GM23338 (cell line): ENCODE measurements around the gene APC2. TPM values are rescaled to one million over a fixed set of nuclear protein-coding genes. Genes with fewer than 3 reads are reported as not detected.
A peak's percentile ranks its signal among the peaks of the same experiment; 100 is the strongest.

Source experiments
- ATAC-seq: fragments of 200-7000 bp; cut with Tn5 transposase; 3 replicates; pipeline ENCODE4 v1.9.1; 2020
- DNase-seq: peaks from one replicate; pipeline ENCODE4 v3.0.0-alpha.2; 2015; ENCODE audit warnings: low spot score
- H2AFZ ChIP-seq: fragments of 200-600 bp; sonication (generic); 2 replicates; pipeline ENCODE4 v1.8.0; 2016; ENCODE audit warnings: antibody characterized with exemption, mild to moderate bottlenecking, moderate library complexity
- H3F3A ChIP-seq: fragments of 200-600 bp; sonication (generic); replicated peaks from 2 replicates; pipeline ENCODE4 v1.8.0; 2017; ENCODE audit warnings: antibody characterized with exemption, mixed run types, low read depth
- H3K27ac ChIP-seq: fragments of 200-600 bp; sonication (generic); 2 replicates; pipeline ENCODE4 v1.6.1; 2016; ENCODE audit warnings: low read depth
- H3K27me3 ChIP-seq: fragments of 200-600 bp; sonication (generic); 2 replicates; pipeline ENCODE4 v1.8.0; 2016; ENCODE audit warnings: mild to moderate bottlenecking, mixed run types, moderate library complexity; ENCODE audit not compliant: insufficient read depth
- H3K36me3 ChIP-seq: fragments of 200-600 bp; sonication (generic); 2 replicates; pipeline ENCODE4 v1.8.0; 2016; ENCODE audit warnings: mild to moderate bottlenecking; ENCODE audit not compliant: insufficient read depth
- H3K4me1 ChIP-seq: fragments of 200-600 bp; sonication (generic); 2 replicates; pipeline ENCODE4 v1.8.0; 2016; ENCODE audit warnings: mild to moderate bottlenecking, moderate library complexity; ENCODE audit not compliant: insufficient read depth
- H3K4me2 ChIP-seq: fragments of 200-600 bp; sonication (generic); 2 replicates; pipeline ENCODE4 v1.7.1; 2017; ENCODE audit warnings: mixed run types
- H3K4me3 ChIP-seq: fragments of 200-600 bp; sonication (generic); 2 replicates; pipeline ENCODE4 v1.6.1; 2016; ENCODE audit warnings: mixed run types
- H3K79me2 ChIP-seq: fragments of 200-600 bp; sonication (generic); replicated peaks from 2 replicates; pipeline ENCODE4 v1.8.0; 2017; ENCODE audit warnings: mild to moderate bottlenecking; ENCODE audit not compliant: insufficient read depth
- H3K9me2 ChIP-seq: fragments of 200-600 bp; sonication (generic); 2 replicates; pipeline ENCODE4 v1.8.0; 2017; ENCODE audit not compliant: insufficient read depth
- H4K20me1 ChIP-seq: fragments of 200-600 bp; sonication (generic); replicated peaks from 2 replicates; pipeline ENCODE4 v1.8.0; 2017; ENCODE audit warnings: mild to moderate bottlenecking; ENCODE audit not compliant: insufficient read depth
- H3K27ac Mint-ChIP-seq: 2 replicates; pipeline ENCODE4 v1.8.0; 2020; ENCODE audit warnings: inconsistent platforms, mild to moderate bottlenecking, moderate library complexity, mixed read lengths
- H3K27me3 Mint-ChIP-seq: 3 replicates; pipeline ENCODE4 v1.8.0; 2022; ENCODE audit warnings: low read depth, mild to moderate bottlenecking, moderate library complexity, mixed read lengths, inconsistent platforms; ENCODE audit not compliant: insufficient read depth, poor library complexity
- H3K36me3 Mint-ChIP-seq: 3 replicates; pipeline ENCODE4 v1.8.0; 2021; ENCODE audit warnings: low read depth, mild to moderate bottlenecking, inconsistent platforms, moderate library complexity, mixed read lengths
- H3K4me1 Mint-ChIP-seq: 3 replicates; pipeline ENCODE4 v1.8.0; 2020; ENCODE audit warnings: mild to moderate bottlenecking, inconsistent platforms, mixed read lengths
- H3K4me3 Mint-ChIP-seq: 3 replicates; pipeline ENCODE4 v1.8.0; 2021; ENCODE audit warnings: moderate library complexity, mild to moderate bottlenecking, inconsistent platforms, mixed read lengths
- H3K9me3 Mint-ChIP-seq: 3 replicates; pipeline ENCODE4 v1.8.0; 2020; ENCODE audit warnings: moderate library complexity, mild to moderate bottlenecking, inconsistent platforms, mixed read lengths
- CTCF ChIP-seq, 2 experiments: fragments of 200-600 bp in 1 of 2; sonication (generic) in 1 of 2; conservative IDR thresholded peaks; 2 replicates each; pipeline versions ENCODE4 v1.5.1 to v1.6.1; 2016 to 2017; ENCODE audit warnings: antibody characterized with exemption in 2 of 2, low read depth in 2 of 2, mild to moderate bottlenecking in 2 of 2, moderate library complexity in 1 of 2
- EZH2 ChIP-seq: fragments of 200-600 bp; sonication (generic); IDR thresholded peaks from one replicate; pipeline ENCODE4 v1.8.0; 2017; ENCODE audit warnings: antibody characterized with exemption, mild to moderate bottlenecking, low read depth; ENCODE audit not compliant: unreplicated experiment
- JUNB ChIP-seq: IDR thresholded peaks from one replicate; pipeline ENCODE4 v1.6.1; 2016; ENCODE audit warnings: antibody characterized with exemption; ENCODE audit not compliant: unreplicated experiment
- REST ChIP-seq: IDR thresholded peaks from one replicate; pipeline ENCODE4 v1.6.1; 2018; ENCODE audit warnings: antibody characterized with exemption; ENCODE audit not compliant: unreplicated experiment
- STAT1 ChIP-seq: IDR thresholded peaks from one replicate; pipeline ENCODE4 v1.6.1; 2016; ENCODE audit warnings: antibody characterized with exemption; ENCODE audit not compliant: unreplicated experiment
- ZNF462 ChIP-seq: fragments of 250-450 bp; sonication (Bioruptor Pico); IDR thresholded peaks from 2 replicates; pipeline ENCODE4 v1.5.0; 2020; ENCODE audit warnings: mild to moderate bottlenecking, moderate library complexity
- polyA plus RNA-seq: library from polyadenylated mRNA; unstranded; fragments of >200 nt; fragmentation: Nextera tagmentation; extraction: Ambion mirVana; gene quantifications from 2 replicates; pipeline ENCODE4 v1.2.1, GENCODE V29; 2016
- total RNA-seq: library from RNA; depleted of rRNA; stranded (reverse); fragments of >200 nt; shearing (Covaris generic); gene quantifications from 2 replicates; pipeline ENCODE4 v1.2.3, GENCODE V29; 2014

The APC2 gene
- total and polyA plus RNA-seq, 2 experiments from 2014 or later: 1.4 to 18.3 TPM

GRCh38 chr19:1467215-1467489 lies 17.2 kb downstream of the APC2 start (continued):
- TF ChIP-seq ZNF462 (CRISPR knock-in tag): no peak
- no peak for TF ChIP-seq REST
- no peak for TF ChIP-seq JUNB

DNA sequence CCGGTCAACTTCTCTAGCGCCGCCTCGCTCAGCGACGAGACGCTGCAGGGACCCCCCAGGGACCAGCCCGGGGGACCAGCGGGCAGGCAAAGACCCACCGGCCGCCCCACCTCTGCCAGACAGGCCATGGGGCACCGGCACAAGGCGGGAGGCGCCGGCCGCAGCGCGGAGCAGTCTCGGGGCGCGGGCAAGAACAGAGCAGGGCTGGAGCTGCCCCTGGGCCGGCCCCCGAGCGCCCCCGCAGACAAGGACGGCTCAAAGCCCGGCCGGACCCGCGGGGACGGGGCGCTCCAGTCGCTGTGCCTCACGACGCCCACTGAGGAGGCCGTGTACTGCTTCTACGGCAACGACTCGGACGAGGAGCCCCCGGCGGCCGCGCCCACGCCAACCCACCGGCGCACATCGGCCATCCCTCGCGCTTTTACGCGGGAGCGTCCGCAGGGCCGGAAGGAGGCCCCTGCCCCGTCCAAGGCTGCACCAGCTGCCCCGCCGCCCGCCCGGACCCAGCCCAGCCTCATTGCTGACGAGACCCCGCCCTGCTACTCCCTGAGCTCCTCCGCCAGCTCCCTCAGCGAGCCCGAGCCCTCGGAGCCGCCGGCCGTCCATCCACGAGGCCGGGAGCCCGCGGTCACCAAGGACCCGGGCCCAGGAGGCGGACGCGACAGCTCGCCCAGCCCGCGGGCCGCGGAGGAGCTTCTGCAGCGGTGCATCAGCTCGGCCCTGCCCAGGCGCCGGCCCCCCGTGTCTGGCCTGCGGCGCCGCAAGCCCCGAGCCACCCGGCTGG lies 17.8 kb downstream of the APC2 start:
- H3K27ac ChIP-seq: no peak overlapping the region
- peaks cover 17% of the 10 kb centered on the region for H3F3A ChIP-seq
- ATAC-seq (peak; percentile 3), DNase-seq (no peak)
- no peaks in the 10 kb centered on the region for H3K36me3 ChIP-seq
- peak overlapping the region; percentile 51 for H3K4me3 ChIP-seq
- no peaks in the 10 kb centered on the region for H3K9me3 Mint-ChIP-seq
- H3K4me3 Mint-ChIP-seq: no peak overlapping the region
- no peaks in the 10 kb centered on the region for H3K9me2 ChIP-seq
- H4K20me1 ChIP-seq: peaks cover 11% of the 10 kb centered on the region; the same call in 1 of the 2 replicates
- peaks cover 89% of the 10 kb centered on the region for H3K27me3 ChIP-seq
- peaks cover 71% of the 10 kb centered on the region for H3K27me3 Mint-ChIP-seq
- no peak overlapping the region for H2AFZ ChIP-seq
- H3K4me1 ChIP-seq: peaks cover 6% of the 10 kb centered on the region; the same call in 1 of the 2 replicates
- H3K27ac Mint-ChIP-seq: no peak overlapping the region
- H3K36me3 Mint-ChIP-seq: no peaks in the 10 kb centered on the region
- peak in 1 of 2 experiments; percentile 30; a peak in 2 of 4 replicates for TF ChIP-seq CTCF (conservative IDR thresholded peaks at IDR 0.05; ENCODE audit: low read depth in 2 of 2)
- peak; percentile 72 for TF ChIP-seq EZH2
- TF ChIP-seq STAT1: no peak
- no peak for TF ChIP-seq REST
- peak overlapping the region; percentile 75 for H3K4me2 ChIP-seq
- peaks cover 3% of the 10 kb centered on the region; the same call in 1 of the 3 replicates for H3K4me1 Mint-ChIP-seq
- H3K79me2 ChIP-seq: no peaks in the 10 kb centered on the region
